Activated T-cell treated with anti-CD3 and anti-CD28 coated beads, Interleukin-2, amount 50 U/mL, for 1 hour (primary cell): ENCODE data around the gene SS18L1.

Source experiments
- DNase-seq: peaks from one replicate; pipeline ENCODE4 v3.0.0-alpha.2; 2020

SS18L1 gene

DNA sequence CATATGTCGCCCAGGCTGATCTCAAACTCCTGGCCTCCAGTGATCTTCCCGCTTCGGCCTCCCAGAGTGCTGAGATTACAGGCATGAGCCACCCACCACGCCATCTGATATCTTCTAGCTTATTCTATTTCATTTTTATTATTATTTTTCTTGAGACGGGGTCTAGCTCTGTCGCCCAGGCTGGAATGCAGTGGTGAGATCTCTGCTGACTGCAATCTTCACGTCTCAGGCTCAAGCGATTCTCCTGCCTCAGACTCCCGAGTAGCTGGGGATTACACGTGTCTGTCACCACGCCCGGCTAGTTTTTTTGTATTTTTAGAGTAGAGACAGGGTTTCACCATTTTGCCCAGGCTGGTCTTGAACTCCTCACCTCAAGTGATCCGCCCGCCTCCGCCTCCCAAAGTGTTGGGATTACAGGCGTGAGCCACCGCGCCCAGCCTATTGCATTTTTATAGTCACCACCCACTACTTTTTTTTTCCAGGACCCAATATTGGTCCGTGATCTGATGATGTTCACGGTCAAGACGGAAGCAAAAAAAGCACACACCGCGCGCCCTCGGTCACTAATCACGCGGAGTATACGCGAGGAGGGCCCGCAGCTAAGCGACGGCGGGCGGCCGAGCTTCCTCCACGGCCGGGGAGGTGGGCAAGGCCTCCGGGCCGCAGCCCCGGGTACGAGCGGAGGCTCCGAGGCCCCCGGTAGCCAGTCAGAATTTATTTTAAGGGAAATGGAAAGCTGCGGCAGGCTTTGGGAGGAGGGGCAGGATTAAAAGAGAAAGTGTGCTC lies 22.4 kb upstream of the SS18L1 start:
- no peak for DNase-seq

DNA sequence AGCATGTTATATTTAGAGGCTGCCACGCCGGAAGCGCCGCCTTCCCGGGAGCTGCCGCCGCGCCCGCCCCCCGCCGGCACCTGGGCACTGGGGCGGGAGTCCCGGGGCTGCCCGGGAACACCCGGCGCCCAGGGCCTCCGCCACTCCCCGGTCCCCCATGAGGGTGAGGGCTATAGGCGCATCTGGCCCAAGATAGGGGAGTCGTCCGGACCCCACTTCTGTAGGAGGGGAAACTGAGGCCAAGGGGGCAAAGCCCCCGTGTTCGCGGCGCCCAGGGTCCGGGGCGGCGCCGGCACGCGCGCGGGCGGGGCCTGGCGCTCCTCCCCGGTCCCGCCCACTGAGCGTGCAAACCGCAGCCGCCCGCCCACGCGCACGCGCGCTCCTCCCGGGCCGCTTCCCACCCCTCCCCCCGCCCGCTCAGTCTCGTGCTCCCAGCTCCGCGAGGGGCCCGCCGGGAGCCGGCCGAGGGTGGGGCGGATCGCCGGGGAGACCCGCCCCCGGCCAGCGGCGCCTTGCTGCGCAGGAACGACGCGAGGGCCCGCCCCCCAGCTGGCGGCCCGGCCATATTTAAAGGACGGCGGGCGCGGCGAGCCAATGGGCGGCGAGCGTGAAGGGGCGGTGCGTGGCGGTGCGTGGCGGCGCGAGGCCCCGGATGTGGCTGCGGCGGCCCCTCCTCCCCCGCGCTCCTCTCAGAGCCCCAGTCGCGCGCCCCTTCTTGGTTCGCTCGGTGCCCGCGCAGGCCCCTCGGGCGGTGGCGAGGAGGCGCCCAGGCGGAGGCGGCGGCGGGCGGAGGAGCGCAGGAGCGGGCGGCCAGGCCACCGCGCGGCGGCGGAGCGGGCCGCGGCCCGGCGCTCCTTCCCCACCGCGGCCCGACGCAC lies 21.6 kb upstream of the SS18L1 start, which contains the start of gene LSM14B:
LSM14B (plus strand) TSS at position 700 of the 878 bp plus-strand sequence. CDS start 192 bp downstream, outside the sequence.
- peak; percentile 97 for DNase-seq

- DNase-seq = peak; percentile 66
Measured at GRCh38 chr20:62122654-62123449, 20.7 kb upstream of the SS18L1 start.

GRCh38 chr20:62123450-62124118 lies 20.0 kb upstream of the SS18L1 start:
- DNase-seq = no peak

DNA sequence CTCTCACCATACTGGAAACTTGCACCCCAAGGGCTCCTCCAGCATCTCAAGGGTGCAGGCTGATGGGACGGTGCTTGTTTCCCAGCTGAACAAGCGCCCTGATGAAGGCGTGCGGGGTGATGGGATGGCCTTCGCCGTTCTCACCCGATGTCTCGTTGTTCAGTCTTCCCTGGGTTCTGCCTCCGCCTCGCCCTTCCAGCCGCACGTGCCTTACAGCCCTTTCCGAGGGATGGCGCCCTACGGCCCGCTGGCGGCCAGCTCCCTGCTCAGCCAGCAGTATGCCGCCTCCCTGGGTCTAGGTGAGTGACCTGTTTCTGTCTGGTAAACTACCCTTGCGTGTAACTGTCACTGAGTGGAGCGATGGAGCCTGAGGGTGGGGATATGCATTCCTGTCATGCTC lies 17.4 kb upstream of the SS18L1 start:
- no peak for DNase-seq

DNA sequence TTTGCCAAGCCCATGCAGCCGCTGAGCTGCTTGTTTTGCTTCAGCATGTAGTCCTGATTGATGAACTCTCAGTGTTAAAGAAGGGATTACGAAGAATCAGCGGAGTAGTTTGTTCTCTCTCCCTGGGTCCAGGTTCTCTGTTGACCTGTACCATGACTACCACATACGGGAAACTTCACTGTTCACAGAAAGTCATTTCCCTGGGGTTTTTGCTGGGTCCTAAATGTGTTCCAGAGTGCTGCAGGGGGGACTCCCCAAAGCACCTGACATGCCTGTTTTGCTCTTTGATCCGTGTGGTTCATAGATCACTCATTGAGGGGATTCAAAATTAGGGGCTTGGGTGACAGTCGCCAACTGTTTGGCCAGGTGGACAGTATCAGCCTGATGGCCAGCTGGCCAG lies 15.8 kb upstream of the SS18L1 start:
- DNase-seq = no peak

DNA sequence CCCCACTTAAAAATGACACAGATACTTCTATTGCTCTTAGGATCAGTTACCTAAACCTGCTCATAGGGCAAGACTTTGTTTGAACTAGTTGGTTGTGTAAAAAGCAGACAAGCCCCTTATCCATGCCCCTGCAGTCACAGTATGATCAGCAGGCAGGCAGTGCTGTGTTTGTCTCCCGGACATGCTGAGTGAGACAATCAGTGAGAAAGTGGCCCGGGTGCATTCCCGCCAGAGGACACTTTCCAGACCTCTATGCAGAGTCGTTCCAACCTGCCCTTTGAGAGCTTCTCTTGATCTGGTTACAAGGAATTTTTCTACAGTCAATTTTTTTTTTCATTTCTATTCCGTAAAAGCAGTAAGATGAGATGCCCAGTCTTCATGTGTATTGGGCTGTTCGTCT lies 15.1 kb upstream of the SS18L1 start:
- DNase-seq = no peak

DNA sequence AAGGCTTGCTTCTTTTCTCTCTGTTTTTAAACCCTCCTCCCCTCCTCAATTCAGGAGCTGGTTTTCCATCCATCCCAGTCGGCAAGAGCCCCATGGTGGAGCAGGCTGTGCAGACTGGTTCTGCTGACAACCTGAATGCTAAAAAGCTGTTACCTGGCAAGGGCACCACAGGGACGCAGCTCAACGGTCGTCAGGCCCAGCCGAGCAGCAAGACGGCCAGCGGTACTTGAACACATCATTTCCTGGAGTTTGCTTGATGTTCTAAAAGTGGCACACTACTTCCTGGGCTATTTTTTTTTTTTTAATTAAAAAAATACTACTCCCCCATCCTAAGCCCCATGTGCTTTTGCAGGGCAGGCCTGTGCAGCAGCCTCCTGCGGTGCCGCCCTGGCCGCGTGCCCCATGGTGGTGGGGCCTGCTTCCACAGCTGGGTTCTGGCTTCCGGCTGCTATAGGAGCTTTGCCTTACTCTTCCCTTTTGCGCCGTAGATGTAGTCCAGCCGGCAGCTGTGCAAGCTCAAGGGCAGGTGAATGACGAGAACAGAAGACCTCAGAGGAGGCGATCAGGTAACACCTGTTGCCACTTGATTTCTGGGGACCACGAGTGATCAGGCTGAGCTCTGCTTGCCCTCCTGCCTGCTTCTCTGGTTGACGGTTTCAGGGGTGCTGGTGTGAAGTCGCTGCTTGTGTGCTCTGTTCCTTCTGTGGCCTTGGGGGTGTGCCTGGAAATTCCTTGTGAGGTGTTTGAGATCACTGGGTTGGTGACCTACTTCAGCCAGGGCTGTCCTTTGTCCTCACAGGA lies 13.6 kb upstream of the SS18L1 start:
- DNase-seq = no peak

DNA sequence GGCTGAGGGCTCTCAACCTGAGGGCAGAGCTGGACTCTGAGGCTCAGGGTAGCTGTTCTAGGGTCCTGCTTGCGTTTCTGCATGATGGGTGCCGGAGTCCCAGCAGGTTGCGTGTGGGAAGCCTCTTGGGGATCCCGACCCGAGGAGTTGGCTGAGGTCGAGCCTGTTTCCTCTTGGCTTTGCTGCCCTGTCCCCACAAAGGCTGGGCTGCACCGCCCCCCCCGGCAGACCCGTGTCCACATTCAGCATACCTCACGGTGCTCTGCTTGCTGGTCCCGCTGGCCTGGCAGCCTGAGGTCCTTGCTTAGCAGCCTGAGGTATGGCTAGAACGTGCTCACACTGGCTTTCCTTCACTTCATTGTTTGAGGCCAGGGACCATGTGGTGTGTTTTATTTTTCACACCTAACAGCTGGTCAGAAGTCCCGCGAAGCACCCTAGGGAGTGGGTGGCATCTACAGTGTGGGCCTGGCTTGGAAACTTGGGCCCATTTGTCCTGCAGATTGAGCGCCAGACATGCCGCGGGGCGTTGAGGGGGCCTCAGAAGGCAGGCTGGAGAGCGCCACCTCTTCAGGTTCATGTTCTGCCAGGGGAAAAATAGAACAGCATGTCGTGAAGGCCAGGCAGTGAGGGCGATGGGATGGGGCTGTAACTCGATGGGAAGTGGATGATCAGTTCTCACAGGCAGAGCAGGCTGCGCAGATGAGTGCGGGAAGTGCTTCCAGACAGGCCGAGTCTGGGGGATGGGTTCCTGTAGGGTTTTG lies 11.8 kb upstream of the SS18L1 start:
- DNase-seq = no peak

DNA sequence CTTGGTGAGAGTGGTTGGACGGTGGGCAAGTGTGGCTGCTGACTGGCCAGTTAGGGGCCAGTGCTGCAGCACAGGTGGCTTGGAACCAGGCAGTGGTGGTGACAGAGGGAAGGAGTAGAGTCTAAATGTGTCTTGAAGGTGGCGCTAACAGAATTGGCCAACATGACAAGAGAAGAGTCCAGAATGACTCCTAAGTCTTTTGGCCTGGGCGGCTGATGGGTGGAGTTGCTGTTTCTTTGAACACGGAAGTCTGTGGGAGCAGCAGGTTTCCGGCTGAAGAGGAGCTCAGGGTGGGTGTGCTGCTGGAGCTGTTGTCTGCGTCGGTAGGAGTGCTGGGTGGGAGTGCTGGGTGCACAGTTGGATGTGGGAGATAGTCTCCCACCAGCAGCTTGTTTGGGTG lies 11.1 kb upstream of the SS18L1 start:
- DNase-seq = no peak

DNA sequence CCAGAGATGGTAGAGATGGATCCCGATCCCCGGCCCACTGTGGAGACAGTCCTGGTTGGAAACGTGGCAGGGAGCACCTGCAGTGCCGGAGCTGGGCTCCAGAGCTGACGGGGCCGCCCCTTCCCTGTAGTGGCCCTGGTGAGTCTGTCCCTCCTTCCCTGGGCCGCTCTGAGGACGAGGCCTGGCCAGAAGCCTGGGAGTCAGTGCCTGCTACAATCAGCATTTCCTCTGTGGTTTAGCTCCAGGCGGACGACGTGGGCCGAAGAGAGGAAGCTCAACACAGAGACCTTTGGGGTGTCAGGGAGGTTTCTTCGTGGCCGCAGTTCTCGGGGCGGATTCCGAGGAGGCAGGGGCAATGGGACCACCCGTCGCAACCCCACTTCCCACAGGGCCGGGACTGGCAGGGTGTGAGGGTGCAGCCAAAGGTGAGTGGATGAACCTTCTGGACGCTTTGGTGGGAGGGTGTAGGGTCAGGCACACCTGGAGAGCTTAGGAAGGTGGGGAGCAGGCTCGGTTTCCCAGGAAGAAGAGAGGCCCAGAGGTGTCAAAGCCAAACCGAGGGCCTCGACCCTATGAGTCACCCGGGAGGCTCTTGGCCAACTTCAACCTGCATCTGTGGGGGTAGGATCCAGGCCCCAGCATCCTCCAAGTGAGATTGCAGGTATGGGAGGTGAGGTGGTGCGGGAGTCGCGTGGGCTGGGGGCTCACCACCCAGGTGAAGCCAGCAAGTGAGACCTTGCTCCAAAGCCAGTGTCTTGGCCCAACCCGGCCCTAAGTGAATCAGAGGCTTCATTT lies 10.3 kb upstream of the SS18L1 start:
- no peak for DNase-seq

DNA sequence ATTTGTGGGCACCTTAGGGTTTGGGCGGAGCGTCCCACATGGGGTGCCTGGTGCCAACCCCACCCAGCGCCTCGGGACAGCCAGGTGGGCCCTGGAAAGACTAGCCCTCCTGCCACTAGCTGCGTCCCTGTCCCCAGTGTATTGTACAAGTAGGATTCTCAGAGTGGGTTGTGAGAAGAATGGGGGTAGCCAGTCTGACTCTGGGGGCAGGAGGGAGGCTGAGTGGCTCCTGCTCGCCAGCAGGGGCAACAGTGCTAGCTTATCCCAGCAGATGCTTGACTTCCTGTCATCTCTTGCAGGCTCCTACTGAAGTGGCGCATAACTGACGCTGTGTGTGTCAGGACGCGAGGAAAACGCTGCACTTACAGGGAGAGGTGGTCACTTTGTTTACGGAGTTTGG lies 9.7 kb upstream of the SS18L1 start:
- no peak for DNase-seq

DNA sequence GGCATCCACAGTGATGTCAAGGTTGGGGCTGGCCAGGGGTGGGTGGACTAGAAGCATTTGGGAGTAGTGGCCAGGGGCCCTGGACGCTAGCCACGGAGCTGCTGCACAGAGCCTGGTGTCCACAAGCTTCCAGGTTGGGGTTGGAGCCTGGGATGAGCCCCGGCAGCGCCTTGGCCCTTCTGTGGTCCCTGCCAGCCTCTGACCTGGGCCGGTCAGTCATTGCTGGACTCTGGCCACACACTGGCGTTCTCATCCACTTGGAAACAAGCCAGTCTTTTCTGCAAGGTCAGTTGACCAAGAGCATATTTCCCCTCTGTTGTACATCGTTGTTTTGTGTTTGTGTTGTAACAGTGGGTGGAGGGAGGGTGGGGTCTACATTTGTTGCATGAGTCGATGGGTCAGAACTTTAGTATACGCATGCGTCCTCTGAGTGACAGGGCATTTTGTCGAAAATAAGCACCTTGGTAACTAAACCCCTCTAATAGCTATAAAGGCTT lies 8.8 kb upstream of the SS18L1 start:
- no peak for DNase-seq

GRCh38 chr20:62135573-62136266 lies 7.8 kb upstream of the SS18L1 start:
- DNase-seq = no peak

- DNase-seq = peak; percentile 79
Measured at GRCh38 chr20:62136283-62137091, 7.1 kb upstream of the SS18L1 start.

DNA sequence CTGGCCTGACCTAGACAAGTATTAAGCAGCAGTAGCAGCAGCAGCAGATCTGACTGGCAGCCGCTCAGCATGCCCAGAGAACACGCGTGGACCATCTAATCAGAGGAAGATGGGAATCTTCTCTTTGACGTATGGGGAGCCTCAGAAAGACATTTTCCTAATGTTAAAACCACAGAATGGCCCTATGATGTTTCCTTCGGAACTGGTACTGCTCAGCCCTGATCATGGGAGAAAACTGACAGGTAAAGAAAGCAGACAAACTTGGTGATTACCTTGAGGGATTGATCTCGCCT lies 6.5 kb upstream of the SS18L1 start:
- no peak for DNase-seq

DNA sequence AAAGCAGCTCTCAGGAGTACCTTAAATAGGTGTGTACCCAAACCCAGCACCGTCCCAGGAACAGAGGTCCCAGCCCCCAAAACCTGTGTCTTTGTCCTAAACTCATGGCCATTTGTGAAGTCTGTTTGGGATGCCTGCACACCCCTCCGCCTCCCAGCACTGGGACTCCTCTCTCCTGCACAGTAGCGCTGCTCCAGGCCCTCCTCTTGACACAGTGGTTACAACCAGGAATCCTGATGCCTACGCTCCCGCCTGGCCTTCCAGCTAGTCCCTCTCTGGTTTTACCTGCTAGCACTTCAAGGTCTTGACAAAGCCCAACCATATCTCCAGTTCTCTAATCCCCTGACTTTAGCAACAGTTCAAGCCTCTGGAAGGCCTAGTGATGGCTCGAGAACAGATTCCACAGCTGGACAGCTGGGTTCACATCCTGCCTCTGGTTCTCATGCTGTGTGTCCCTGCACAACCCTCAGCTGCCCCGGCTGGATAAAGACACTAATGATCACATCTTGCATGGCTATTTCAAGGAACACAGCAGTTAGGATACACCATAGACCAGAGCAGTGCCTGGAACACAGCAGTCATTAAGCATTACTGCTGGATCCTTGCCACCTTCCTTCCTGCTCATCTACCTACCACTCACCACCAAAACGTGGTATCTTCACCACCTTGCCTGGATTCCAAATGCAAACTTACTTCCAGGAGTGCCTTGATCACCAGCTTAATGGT lies 5.9 kb upstream of the SS18L1 start:
- DNase-seq = no peak

DNA sequence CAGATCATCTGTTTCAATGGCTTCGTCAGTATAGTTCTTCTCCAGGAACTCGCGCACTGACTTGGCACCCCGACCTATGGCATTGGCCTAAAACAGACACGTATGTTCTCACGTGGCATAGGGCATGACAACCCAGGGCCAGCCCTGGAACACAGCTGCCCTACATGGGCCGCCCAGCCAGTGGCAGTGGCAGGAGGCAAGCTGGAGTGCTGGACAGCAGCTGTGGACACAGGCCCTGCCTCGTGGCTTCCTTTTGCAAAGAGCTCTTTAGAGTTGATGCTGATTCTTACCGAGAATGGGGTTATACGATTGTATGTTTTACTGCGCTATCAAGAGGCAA lies 5.4 kb upstream of the SS18L1 start:
- no peak for DNase-seq
